K562 (cell line): Measurements from ENCODE around the gene PA2G4. TPM values are rescaled to one million over a fixed set of nuclear protein-coding genes. Genes with fewer than 3 reads are reported as not detected.
A peak's percentile ranks its signal among the peaks of the same experiment; 100 is the strongest.

ENCODE experiments used
- E2F6 ChIP-seq, 2 experiments: IDR thresholded peaks; 2 replicates each; pipeline ENCODE4 v1.6.1; 2011; ENCODE audit warnings: borderline replicate concordance in 1 of 2, control low read depth in 1 of 2, low read depth in 1 of 2, low read length in 1 of 2, mild to moderate bottlenecking in 1 of 2, mixed read lengths in 1 of 2, moderate library complexity in 1 of 2; ENCODE audit not compliant: insufficient read depth in 1 of 2, insufficient read length in 1 of 2, poor library complexity in 1 of 2, severe bottlenecking in 1 of 2; ENCODE audit errors: extremely low read depth in 1 of 2
- ETV5 ChIP-seq: sonication (generic); formaldehyde crosslinking; IDR thresholded peaks from 2 replicates; pipeline ENCODE4 v1.4.0; 2020; ENCODE audit warnings: low read depth, mild to moderate bottlenecking, missing genetic modification reagents
- FIP1L1 ChIP-seq: fragments of 200-400 bp; formaldehyde crosslinking; IDR thresholded peaks from 2 replicates; pipeline ENCODE4 v1.6.1; 2018; ENCODE audit warnings: mild to moderate bottlenecking, low read depth, low read length; ENCODE audit not compliant: poor library complexity, severe bottlenecking
- GTF2A2 ChIP-seq: IDR thresholded peaks from 2 replicates; pipeline ENCODE4 v1.6.1; 2016; ENCODE audit warnings: mild to moderate bottlenecking, missing genetic modification characterization, missing compliant biosample characterization
- IRF2 ChIP-seq: sonication (generic); formaldehyde crosslinking; IDR thresholded peaks from 2 replicates; pipeline ENCODE4 v1.8.1; 2022; ENCODE audit warnings: mild to moderate bottlenecking, missing genetic modification reagents
- LCOR ChIP-seq: sonication (generic); formaldehyde crosslinking; IDR thresholded peaks from 2 replicates; pipeline ENCODE4 v1.8.0; 2022; ENCODE audit warnings: mild to moderate bottlenecking, missing genetic modification reagents
- MAFG ChIP-seq: fragments of 450-650 bp; conservative IDR thresholded peaks from 2 replicates; pipeline ENCODE4 v1.6.1; 2016; ENCODE audit warnings: missing genetic modification characterization, missing compliant biosample characterization
- NONO ChIP-seq, 2 experiments: fragments of 200-400 bp in 1 of 2; fragments of 450-650 bp in 1 of 2; formaldehyde crosslinking in 1 of 2; IDR thresholded peaks; 2 replicates each; pipeline ENCODE4 v1.6.1; 2017; ENCODE audit warnings: low read depth in 2 of 2, mild to moderate bottlenecking in 2 of 2, moderate library complexity in 2 of 2, low read length in 1 of 2
- NR1H2 ChIP-seq: sonication (generic); formaldehyde crosslinking; IDR thresholded peaks from 2 replicates; pipeline ENCODE4 v1.4.0; 2020; ENCODE audit warnings: mild to moderate bottlenecking, missing genetic modification reagents
- NR2C1 ChIP-seq, 2 experiments: fragments of 450-650 bp; IDR thresholded peaks; 2 replicates each; pipeline ENCODE4 v1.6.1; 2017; ENCODE audit warnings: mild to moderate bottlenecking in 2 of 2, antibody characterized with exemption in 1 of 2, inconsistent platforms in 1 of 2, missing compliant biosample characterization in 1 of 2, missing genetic modification characterization in 1 of 2
- RBFOX2 ChIP-seq: fragments of 200-400 bp; formaldehyde crosslinking; IDR thresholded peaks from 2 replicates; pipeline ENCODE4 v1.6.1; 2017; ENCODE audit warnings: low read depth, mild to moderate bottlenecking, low read length, moderate library complexity
- RBM22 ChIP-seq: fragments of 200-400 bp; formaldehyde crosslinking; IDR thresholded peaks from 2 replicates; pipeline ENCODE4 v1.6.1; 2018; ENCODE audit warnings: low read length, low read depth; ENCODE audit not compliant: poor library complexity, severe bottlenecking
- SIRT6 ChIP-seq: IDR thresholded peaks from one replicate; pipeline ENCODE4 v1.6.1; 2012; ENCODE audit warnings: low read depth, mild to moderate bottlenecking, control low read depth, inconsistent platforms, low read length, moderate library complexity
- SMARCB1 ChIP-seq: IDR thresholded peaks from 2 replicates; pipeline ENCODE4 v1.6.1; 2011; ENCODE audit warnings: improper control_type of control experiment, low read depth; ENCODE audit not compliant: insufficient read length
- TCFL5 ChIP-seq: fragments of 250-450 bp; sonication (Bioruptor Pico); conservative IDR thresholded peaks from 2 replicates; pipeline ENCODE4 v1.6.1; 2021; ENCODE audit warnings: mild to moderate bottlenecking, moderate library complexity, matching md5 sums
- ZNF12 ChIP-seq: sonication (generic); formaldehyde crosslinking; IDR thresholded peaks from 2 replicates; pipeline ENCODE4 v1.4.0; 2020; ENCODE audit warnings: mild to moderate bottlenecking, missing genetic modification reagents
- ZNF165 ChIP-seq: fragments of 250-450 bp; sonication (Bioruptor Pico); IDR thresholded peaks from 2 replicates; pipeline ENCODE4 v1.4.0; 2020; ENCODE audit warnings: borderline replicate concordance
- ZNF274 ChIP-seq: IDR thresholded peaks from 2 replicates; pipeline ENCODE4 v1.6.1; 2011; ENCODE audit warnings: low read depth, mild to moderate bottlenecking, low read length, moderate library complexity, borderline replicate concordance
- ZNF311 ChIP-seq: fragments of 250-450 bp; sonication (Bioruptor Pico); IDR thresholded peaks from 2 replicates; pipeline ENCODE4 v1.4.0; 2020; ENCODE audit warnings: mild to moderate bottlenecking, moderate library complexity
- ZNF592 ChIP-seq: fragments of 450-650 bp; IDR thresholded peaks from 2 replicates; pipeline ENCODE4 v1.6.1; 2017; ENCODE audit warnings: antibody characterized with exemption, mild to moderate bottlenecking
- ZNF780A ChIP-seq: fragments of 250-450 bp; sonication (Bioruptor Pico); IDR thresholded peaks from 2 replicates; pipeline ENCODE4 v1.5.0; 2021; ENCODE audit warnings: mild to moderate bottlenecking
- polyA plus RNA-seq, 8 experiments: library from polyadenylated mRNA; depleted of rRNA in 4 of 8; stranded (reverse) in 5 of 8; unstranded in 3 of 8; fragments of >200 nt; fragmentation: Nextera tagmentation in 2 of 8; fragmentation: Illumina TruSeq in 1 of 8; extraction: Ambion mirVana in 2 of 8; extraction: Trizol in 1 of 8; gene quantifications; 2 replicates each; pipeline versions ENCODE4 v1.2.1 to v1.2.3, GENCODE V29; 2011 to 2014; ENCODE audit warnings: inconsistent platforms in 1 of 8, missing spikeins in 1 of 8
- total RNA-seq, 7 experiments: library from RNA; depleted of rRNA in 6 of 7; stranded (reverse); fragments of >200 nt in 6 of 7; fragmentation: Illumina TruSeq in 2 of 7; extraction: Trizol in 2 of 7; gene quantifications; 2 replicates each; pipeline versions ENCODE4 v1.2.1 to v1.2.3, GENCODE V29; 2011 to 2021; ENCODE audit warnings: low replicate concordance in 1 of 7

PA2G4 gene
- total and polyA plus RNA-seq, 9 of the 15 experiments (the other 6 are each of a cell fraction or from before 2014, with no cell fraction given) = 230 to 925 (median 638) TPM

- TF ChIP-seq ZNF165 (no peak), IRF2 (CRISPR knock-in tag) (no peak), MAFG (no peak), NR2C1 (IDR thresholded peaks at IDR 0.05) (no peak), NR2C1 (tag; IDR thresholded peaks at IDR 0.05) (no peak), RBM22 (no peak), RBFOX2 (no peak; the same call in 1 of the 2 replicates), LCOR (CRISPR knock-in tag) (no peak; the same call in 1 of the 2 replicates), GTF2A2 (no peak), NONO (IDR thresholded peaks at IDR 0.05; ENCODE audit: low read depth in 2 of 2, low read length in 1 of 2) (0 out of 4 replicates have a peak, but pooled peaks of 1 of the 2 experiments have one; percentile 42), SMARCB1 (no peak), SIRT6 (no peak), ETV5 (no peak), NR1H2 (CRISPR knock-in tag) (no peak), ZNF274 (no peak), ZNF311 (CRISPR knock-in tag) (no peak), ZNF780A (no peak), FIP1L1 (no peak), ZNF12 (peak; percentile 57; the same call in 1 of the 2 replicates), E2F6 (IDR thresholded peaks at IDR 0.05; ENCODE audit: borderline replicate concordance in 1 of 2, extremely low read depth in 1 of 2, insufficient read depth in 1 of 2, insufficient read length in 1 of 2, low read depth in 1 of 2, low read length in 1 of 2, poor library complexity in 1 of 2, severe bottlenecking in 1 of 2) (peak; percentile 77 to 90), ZNF592 (peak; percentile 81; the same call in 1 of the 2 replicates), TCFL5 (CRISPR knock-in tag) (no peak)
Observed at GRCh38 chr12:56157201-56158028, 53.1 kb downstream of the PA2G4 start (continued).
